GM12874 (cell line): ENCODE data around the gene WDR27.

ENCODE experiments used
- TF ChIP-seq, protein P1 (sequence below): IDR thresholded peaks from 2 replicates; pipeline ENCODE4 v1.5.1; 2011; ENCODE audit warnings: low read depth, mild to moderate bottlenecking, control low read depth, low read length, moderate library complexity; ENCODE audit not compliant: insufficient read depth

WDR27 gene

GRCh38 chr6:169558378-169558773 is 143.5 kb downstream of the WDR27 start:
- TF ChIP-seq, protein P1, sequence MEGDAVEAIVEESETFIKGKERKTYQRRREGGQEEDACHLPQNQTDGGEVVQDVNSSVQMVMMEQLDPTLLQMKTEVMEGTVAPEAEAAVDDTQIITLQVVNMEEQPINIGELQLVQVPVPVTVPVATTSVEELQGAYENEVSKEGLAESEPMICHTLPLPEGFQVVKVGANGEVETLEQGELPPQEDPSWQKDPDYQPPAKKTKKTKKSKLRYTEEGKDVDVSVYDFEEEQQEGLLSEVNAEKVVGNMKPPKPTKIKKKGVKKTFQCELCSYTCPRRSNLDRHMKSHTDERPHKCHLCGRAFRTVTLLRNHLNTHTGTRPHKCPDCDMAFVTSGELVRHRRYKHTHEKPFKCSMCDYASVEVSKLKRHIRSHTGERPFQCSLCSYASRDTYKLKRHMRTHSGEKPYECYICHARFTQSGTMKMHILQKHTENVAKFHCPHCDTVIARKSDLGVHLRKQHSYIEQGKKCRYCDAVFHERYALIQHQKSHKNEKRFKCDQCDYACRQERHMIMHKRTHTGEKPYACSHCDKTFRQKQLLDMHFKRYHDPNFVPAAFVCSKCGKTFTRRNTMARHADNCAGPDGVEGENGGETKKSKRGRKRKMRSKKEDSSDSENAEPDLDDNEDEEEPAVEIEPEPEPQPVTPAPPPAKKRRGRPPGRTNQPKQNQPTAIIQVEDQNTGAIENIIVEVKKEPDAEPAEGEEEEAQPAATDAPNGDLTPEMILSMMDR: no peak

- TF ChIP-seq, protein P1: no peak
Measured at GRCh38 chr6:169557887-169558286, 143.9 kb downstream of the WDR27 start.

DNA sequence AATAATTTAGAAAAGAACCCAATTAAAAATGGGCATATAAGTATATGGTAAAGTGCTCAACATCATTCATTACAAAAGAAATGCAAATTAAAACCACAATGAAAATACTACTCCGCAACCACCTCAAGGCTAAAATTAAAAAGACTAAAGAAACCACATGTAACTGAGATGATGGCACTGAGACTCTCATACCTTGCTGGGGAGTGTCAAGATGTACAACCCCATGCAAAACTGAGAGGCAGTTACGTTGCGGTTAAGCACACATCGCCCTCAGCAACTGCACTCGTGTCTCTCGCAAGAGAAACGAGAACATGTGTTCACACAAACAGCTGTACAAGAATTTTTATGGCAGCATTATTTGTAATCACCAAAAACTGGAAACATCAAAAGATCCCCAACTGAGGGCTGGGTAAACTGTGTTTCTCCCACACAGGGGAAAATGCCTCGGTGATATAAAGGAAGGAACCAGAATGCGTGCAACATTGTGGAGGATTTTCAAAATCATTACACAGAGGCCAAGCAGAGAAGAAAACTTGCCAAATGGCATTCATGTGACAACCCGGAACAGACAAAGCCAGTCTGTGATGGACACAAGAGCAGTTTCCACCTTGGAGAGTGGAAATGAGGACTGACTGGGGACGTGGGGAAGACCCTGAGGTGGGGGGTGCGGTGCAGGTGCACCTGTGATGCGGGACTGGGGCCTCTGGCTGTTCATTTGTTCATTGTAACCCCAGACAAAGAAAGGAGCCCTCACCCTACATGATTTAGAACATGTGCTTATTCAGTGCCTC is 144.9 kb downstream of the WDR27 start:
- TF ChIP-seq, protein P1: no peak

- TF ChIP-seq, protein P1: no peak
Measured at GRCh38 chr6:169555971-169556617, 145.7 kb downstream of the WDR27 start.

GRCh38 chr6:169545982-169546381 is 155.8 kb downstream of the WDR27 start:
- TF ChIP-seq, protein P1: no peak

DNA sequence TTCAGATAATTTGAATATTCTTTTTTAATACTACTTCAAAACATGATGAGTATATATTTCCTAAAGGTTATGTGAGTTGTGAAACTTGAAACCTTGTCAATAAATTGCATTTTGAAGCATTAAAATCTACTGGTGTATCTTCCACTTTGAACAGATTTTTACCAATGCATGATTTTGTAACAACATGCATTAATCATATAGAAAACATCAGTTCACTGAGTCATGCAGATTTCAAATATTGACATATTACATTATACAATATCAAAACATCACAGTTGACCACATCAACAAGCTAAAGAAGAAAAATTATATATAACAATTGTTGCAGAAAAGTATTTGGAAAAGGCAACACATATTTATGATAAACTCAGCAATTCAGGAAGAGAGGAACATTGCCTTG is 158.1 kb downstream of the WDR27 start:
- TF ChIP-seq, protein P1: no peak

DNA sequence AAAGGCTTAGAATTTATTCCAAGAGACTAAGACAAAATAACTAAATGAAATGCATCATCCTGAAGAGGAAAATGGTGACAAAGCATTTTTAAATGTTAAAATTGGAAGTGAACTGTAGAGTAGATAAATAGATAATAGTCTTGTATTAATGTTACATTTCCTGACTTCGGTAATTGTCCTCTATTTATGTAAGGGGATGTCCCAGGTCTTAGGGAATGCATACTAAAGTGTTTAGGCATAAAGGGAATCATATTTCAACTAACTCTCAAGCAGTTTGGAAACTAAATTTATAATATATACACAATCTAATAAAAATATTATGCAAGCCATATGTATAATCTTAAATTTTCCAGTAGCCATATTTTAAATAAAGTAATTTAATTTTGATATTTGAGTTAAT is 159.3 kb downstream of the WDR27 start:
- TF ChIP-seq, protein P1: no peak
